Measurements from ENCODE around the gene LACC1.

GRCh38 chr13:43865892-43866291 lies 13.8 kb upstream of the LACC1 start:
- TF ChIP-seq, protein P1, sequence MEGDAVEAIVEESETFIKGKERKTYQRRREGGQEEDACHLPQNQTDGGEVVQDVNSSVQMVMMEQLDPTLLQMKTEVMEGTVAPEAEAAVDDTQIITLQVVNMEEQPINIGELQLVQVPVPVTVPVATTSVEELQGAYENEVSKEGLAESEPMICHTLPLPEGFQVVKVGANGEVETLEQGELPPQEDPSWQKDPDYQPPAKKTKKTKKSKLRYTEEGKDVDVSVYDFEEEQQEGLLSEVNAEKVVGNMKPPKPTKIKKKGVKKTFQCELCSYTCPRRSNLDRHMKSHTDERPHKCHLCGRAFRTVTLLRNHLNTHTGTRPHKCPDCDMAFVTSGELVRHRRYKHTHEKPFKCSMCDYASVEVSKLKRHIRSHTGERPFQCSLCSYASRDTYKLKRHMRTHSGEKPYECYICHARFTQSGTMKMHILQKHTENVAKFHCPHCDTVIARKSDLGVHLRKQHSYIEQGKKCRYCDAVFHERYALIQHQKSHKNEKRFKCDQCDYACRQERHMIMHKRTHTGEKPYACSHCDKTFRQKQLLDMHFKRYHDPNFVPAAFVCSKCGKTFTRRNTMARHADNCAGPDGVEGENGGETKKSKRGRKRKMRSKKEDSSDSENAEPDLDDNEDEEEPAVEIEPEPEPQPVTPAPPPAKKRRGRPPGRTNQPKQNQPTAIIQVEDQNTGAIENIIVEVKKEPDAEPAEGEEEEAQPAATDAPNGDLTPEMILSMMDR (IDR thresholded peaks at IDR 0.05 in 8 of 11, conservative IDR thresholded peaks at IDR 0.05 in 3 of 11): no peak
- TF ChIP-seq POLR2A (IDR thresholded peaks at IDR 0.05) (no peak), POLR2AphosphoS5 (IDR thresholded peaks at IDR 0.05) (no peak)
